Parathyroid adenoma (tissue), 2 donors: Measurements from ENCODE around the gene SSC5D.

Source experiments
- H2AFZ ChIP-seq: fragments of 300-600 bp; sonication (generic); one replicate; pipeline ENCODE4 v1.7.0; 2017; ENCODE audit warnings: antibody characterized with exemption, mild to moderate bottlenecking
- H3K27ac ChIP-seq: fragments of 300-600 bp; sonication (generic); one replicate; pipeline ENCODE4 v1.7.0; 2017
- H3K27me3 ChIP-seq: fragments of 300-600 bp; sonication (generic); one replicate; pipeline ENCODE4 v1.7.0; 2017; ENCODE audit warnings: low read length; ENCODE audit not compliant: control insufficient read depth, insufficient read depth
- H3K36me3 ChIP-seq: fragments of 300-600 bp; sonication (generic); one replicate; pipeline ENCODE4 v1.7.0; 2017; ENCODE audit warnings: low read length; ENCODE audit not compliant: control insufficient read depth, insufficient read depth
- H3K4me1 ChIP-seq: fragments of 300-600 bp; sonication (generic); one replicate; pipeline ENCODE4 v1.7.0; 2017; ENCODE audit warnings: control low read depth
- H3K4me2 ChIP-seq: fragments of 300-600 bp; sonication (generic); one replicate; pipeline ENCODE4 v1.7.0; 2017; ENCODE audit warnings: low read length
- H3K4me3 ChIP-seq: fragments of 300-600 bp; sonication (generic); one replicate; pipeline ENCODE4 v1.7.0; 2017; ENCODE audit warnings: low read depth, low read length
- H3K79me2 ChIP-seq: fragments of 300-600 bp; sonication (generic); one replicate; pipeline ENCODE4 v1.7.0; 2017; ENCODE audit warnings: control low read depth
- H3K9ac ChIP-seq: fragments of 300-600 bp; sonication (generic); one replicate; pipeline ENCODE4 v1.7.0; 2017; ENCODE audit warnings: mild to moderate bottlenecking
- H3K9me3 ChIP-seq: fragments of 300-600 bp; sonication (generic); one replicate; pipeline ENCODE4 v1.7.0; 2017; ENCODE audit warnings: low read length; ENCODE audit not compliant: control insufficient read depth
- TF ChIP-seq, protein P1 (sequence below): fragments of 300-600 bp; sonication (generic); IDR thresholded peaks from one replicate; pipeline ENCODE4 v1.7.0; 2017; ENCODE audit warnings: antibody characterized with exemption, mild to moderate bottlenecking
- donor health status: primary hyperparathyroidism.

The SSC5D gene

DNA sequence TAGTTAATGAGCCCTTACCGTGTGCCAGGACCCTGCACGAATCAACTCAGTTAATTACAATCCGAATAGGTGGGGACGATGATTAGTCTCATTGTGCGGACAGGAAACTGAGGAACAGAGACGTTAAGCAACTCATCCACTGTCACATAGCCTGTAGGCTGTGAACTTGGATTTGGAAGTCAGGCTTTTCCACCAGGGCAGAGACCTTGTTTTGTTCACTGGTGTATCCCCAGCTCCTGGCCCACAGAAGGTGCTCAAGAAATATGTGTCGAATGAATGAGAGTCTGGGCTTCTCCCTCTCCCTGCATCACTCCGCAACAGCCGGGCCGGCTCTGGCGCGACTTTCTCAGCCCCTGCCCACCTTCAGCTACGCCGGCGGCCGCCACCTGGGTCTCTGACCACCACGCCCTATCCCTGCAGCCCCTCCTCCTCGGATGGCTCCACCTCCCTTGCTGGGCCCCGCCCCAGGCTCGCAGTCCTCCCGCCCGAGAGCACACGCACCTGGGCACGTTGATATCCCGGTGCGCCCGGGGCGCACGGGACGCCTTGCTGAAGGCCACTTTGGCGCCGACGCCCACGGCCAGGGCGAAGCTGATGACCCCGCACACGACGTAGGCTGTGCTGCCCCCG, 46.4 kb upstream of the SSC5D start:
- no peak overlapping the region for H3K9ac ChIP-seq
- no peak overlapping the region for H3K27ac ChIP-seq
- H3K4me3 ChIP-seq = no peak overlapping the region
- TF ChIP-seq, protein P1, sequence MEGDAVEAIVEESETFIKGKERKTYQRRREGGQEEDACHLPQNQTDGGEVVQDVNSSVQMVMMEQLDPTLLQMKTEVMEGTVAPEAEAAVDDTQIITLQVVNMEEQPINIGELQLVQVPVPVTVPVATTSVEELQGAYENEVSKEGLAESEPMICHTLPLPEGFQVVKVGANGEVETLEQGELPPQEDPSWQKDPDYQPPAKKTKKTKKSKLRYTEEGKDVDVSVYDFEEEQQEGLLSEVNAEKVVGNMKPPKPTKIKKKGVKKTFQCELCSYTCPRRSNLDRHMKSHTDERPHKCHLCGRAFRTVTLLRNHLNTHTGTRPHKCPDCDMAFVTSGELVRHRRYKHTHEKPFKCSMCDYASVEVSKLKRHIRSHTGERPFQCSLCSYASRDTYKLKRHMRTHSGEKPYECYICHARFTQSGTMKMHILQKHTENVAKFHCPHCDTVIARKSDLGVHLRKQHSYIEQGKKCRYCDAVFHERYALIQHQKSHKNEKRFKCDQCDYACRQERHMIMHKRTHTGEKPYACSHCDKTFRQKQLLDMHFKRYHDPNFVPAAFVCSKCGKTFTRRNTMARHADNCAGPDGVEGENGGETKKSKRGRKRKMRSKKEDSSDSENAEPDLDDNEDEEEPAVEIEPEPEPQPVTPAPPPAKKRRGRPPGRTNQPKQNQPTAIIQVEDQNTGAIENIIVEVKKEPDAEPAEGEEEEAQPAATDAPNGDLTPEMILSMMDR = no peak
- no peak overlapping the region for H2AFZ ChIP-seq
- no peaks in the 10 kb centered on the region for H3K79me2 ChIP-seq
- no peak overlapping the region for H3K4me2 ChIP-seq
- no peaks in the 10 kb centered on the region for H3K9me3 ChIP-seq
- no peaks in the 10 kb centered on the region for H3K4me1 ChIP-seq
- H3K36me3 ChIP-seq = no peaks in the 10 kb centered on the region
- H3K27me3 ChIP-seq = peaks cover 4% of the 10 kb centered on the region

DNA sequence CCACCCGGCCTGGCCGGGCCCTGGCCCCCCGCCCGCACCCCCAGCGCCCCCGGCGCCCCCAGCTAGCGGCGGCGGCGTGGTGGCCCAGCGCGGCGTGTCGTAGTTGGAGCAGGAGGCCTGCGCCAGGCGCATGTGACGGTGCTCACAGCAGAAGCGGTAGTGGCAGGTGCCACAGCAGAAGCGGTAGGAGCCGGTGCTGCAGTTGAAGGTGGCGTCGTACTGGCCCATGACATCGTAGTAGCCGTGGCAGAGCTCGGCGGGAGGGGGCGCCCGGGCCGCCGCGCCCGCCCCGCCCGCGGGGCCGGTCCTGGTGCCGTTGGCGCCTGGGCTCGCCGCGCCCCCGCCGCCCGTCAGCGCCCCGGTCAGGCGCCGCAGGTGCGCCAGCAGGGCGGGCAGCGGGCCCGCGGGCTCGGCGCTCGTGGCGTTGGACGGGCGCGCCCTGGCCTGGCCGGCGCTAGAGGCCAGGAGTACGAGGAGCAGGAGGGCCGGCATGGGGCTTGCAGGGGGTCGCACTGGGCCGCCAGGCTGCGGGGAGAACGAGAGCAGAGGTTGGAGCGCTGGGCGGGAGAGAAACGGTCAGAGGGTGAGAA, 45.8 kb upstream of the SSC5D start:
- Histone ChIP-seq H3K36me3 (no peaks in the 10 kb centered on the region), H2AFZ (no peak overlapping the region), H3K4me2 (no peak overlapping the region), H3K9me3 (no peaks in the 10 kb centered on the region), H3K27ac (no peak overlapping the region), H3K79me2 (no peaks in the 10 kb centered on the region), H3K27me3 (peaks cover 4% of the 10 kb centered on the region), H3K4me1 (no peaks in the 10 kb centered on the region), H3K9ac (no peak overlapping the region), H3K4me3 (no peak overlapping the region)
- TF ChIP-seq, protein P1 = no peak

DNA sequence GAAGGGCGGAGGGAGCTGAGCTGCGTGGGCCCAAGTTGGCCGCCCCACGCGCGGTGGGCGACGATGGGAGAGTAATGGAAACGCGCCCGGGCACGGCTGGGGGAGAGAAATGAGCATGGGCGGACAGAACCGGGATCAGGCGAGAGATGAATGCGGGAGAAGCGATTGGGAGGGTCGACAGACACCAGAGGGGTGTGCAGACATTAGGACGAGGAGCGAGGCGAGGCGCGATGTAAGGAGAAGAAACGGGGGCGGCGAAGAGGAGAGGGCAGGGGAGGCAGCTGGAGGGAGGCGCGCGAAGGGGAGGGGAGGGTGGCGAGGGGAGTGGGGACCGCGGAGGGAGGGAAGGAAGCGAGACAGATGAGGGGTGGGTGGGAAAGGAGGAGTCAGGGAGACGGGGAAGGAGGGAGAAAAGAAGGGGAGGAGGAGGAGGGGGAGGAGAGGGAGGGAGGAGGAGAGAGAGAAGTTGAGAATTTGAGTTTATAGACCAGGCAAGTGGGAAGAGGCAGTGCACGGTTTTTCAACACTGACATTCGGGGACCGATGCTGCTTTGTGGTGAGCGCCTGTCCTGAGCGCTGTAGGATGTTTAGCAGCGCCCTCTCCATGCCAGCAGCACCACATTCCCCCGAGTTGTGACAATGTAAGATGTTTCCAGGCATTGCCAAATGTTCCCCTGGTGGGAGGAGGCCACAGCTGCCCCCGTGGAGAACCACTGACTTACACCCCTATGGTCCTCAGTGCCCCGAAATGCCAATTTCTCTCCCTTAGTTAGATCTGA, 45.0 kb upstream of the SSC5D start, which contains the start of gene SHISA7:
Gene SHISA7, minus strand, starts transcription at position 256 of the 779 bp plus-strand sequence. CDS start 437 bp downstream, outside the sequence.
- Histone ChIP-seq H3K27me3 (no peaks in the 10 kb centered on the region), H3K27ac (no peak within 1 kb of the TSS), H3K4me3 (no peak within 1 kb of the TSS)

DNA sequence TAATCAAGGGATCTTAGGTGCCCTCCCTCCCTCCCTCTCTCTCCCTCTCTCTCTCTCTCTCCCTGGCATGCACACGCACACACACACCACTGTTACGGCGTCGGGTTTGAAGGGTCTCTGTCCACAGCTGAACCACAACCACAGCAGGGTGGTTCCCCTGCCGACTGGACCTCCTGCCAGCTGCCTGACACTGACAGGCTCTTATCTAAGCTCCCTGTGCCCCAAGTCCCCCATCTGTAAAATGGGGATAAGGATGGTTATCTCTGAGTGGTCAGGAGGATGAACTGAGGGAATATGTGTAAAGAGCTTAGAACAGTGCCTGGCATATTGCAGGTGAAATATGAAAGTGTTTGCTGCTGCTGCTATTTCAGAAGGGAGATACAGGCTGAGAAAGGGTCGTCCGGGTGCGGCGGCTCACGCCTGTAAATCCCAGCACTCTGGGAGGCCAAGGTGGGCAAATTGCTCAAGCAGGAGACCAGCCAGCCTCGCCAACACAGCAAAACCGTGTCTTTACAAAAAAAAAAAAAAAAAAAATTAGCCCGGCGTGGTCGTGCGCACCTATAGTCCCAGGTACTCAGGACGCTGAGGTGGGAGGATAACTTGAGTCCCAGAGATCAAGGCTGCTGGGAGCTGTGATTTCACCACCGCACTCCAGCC, 44.3 kb upstream of the SSC5D start:
- no peak overlapping the region for H3K27ac ChIP-seq
- no peaks in the 10 kb centered on the region for H3K79me2 ChIP-seq
- no peaks in the 10 kb centered on the region for H3K36me3 ChIP-seq
- H2AFZ ChIP-seq = no peak overlapping the region
- no peak overlapping the region for H3K4me2 ChIP-seq
- no peaks in the 10 kb centered on the region for H3K27me3 ChIP-seq
- no peaks in the 10 kb centered on the region for H3K4me1 ChIP-seq
- H3K9ac ChIP-seq = no peak overlapping the region
- no peak overlapping the region for H3K4me3 ChIP-seq
- H3K9me3 ChIP-seq = no peaks in the 10 kb centered on the region
- TF ChIP-seq, protein P1 = no peak

More for the DNA sequence above, 45.0 kb upstream of the SSC5D start, which contains the start of gene SHISA7:
- H3K9ac ChIP-seq = no peak within 1 kb of the TSS
- no peaks in the 10 kb centered on the region for H3K79me2 ChIP-seq
- TF ChIP-seq, protein P1 = no peak
- no peak within 1 kb of the TSS for H2AFZ ChIP-seq
- no peaks in the 10 kb centered on the region for H3K9me3 ChIP-seq
- H3K4me2 ChIP-seq = no peak within 1 kb of the TSS
- H3K4me1 ChIP-seq = no peaks in the 10 kb centered on the region
- no peaks in the 10 kb centered on the region for H3K36me3 ChIP-seq
